B cell (primary cell): ENCODE data around the gene CHST13. TPM values are rescaled to one million over a fixed set of nuclear protein-coding genes. Genes with fewer than 3 reads are reported as not detected.

ENCODE experiments used
- ATAC-seq: fragments of 200-7000 bp; cut with Tn5 transposase; one replicate; pipeline ENCODE4 v1.10.0; 2021; ENCODE audit warnings: low read depth, mild to moderate bottlenecking, moderate number of reproducible peaks, moderate library complexity
- CTCF ChIA-PET: fragments of 350-600 bp; sonication (Branson Sonifier 250); formaldehyde crosslinking; loops from one replicate; lab custom pipeline; 2021; ENCODE audit warnings: antibody characterized with exemption, inconsistent platforms; lab: Charles Lee
- POLR2A ChIA-PET: fragments of 350-600 bp; sonication (Branson Sonifier 250); formaldehyde crosslinking; loops from one replicate; lab custom pipeline; 2021; ENCODE audit warnings: antibody characterized with exemption; lab: Charles Lee
- DNase-seq: peaks from one replicate; pipeline ENCODE4 v3.0.0; 2013
- H2AFZ ChIP-seq: 2 replicates; pipeline ENCODE4 v1.6.1; 2012; ENCODE audit warnings: mild to moderate bottlenecking, low read depth, low read length; ENCODE audit not compliant: insufficient read depth, poor library complexity, severe bottlenecking
- H3K27ac ChIP-seq, 2 donors: 1 replicate in 1 of 2; 2 replicates in 1 of 2; pipeline ENCODE4 v1.5.1; 2012 to 2013; ENCODE audit warnings: low read length in 2 of 2, mild to moderate bottlenecking in 2 of 2, moderate library complexity in 1 of 2
- H3K27me3 ChIP-seq, 4 experiments: fragments of 200-600 bp in 1 of 4; sonication (generic) in 1 of 4; replicated peaks in 1 of 4; 1 replicate in 2 of 4; 2 replicates in 2 of 4; pipeline versions ENCODE4 v1.6.1 to v1.7.0; 2013 to 2016; ENCODE audit warnings: low read length in 3 of 4, mild to moderate bottlenecking in 2 of 4, mixed read lengths in 1 of 4, moderate library complexity in 1 of 4; ENCODE audit not compliant: insufficient read depth in 4 of 4, control insufficient read depth in 3 of 4; ENCODE audit errors: control extremely low read depth in 1 of 4
- H3K36me3 ChIP-seq, 2 experiments: replicated peaks in 1 of 2; 1 replicate in 1 of 2; 2 replicates in 1 of 2; pipeline versions ENCODE4 v1.6.1 to v1.7.1; 2013; ENCODE audit warnings: low read length in 1 of 2; ENCODE audit not compliant: insufficient read depth in 2 of 2, control insufficient read depth in 1 of 2; ENCODE audit errors: control extremely low read depth in 1 of 2, extremely low read depth in 1 of 2
- H3K4me1 ChIP-seq, 2 donors: fragments of 200-600 bp in 1 of 2; sonication (generic) in 1 of 2; 1 replicate in 1 of 2; 2 replicates in 1 of 2; pipeline versions ENCODE4 v1.5.1 to v1.6.1; 2013 to 2017; ENCODE audit warnings: low read length in 2 of 2; ENCODE audit not compliant: control insufficient read depth in 2 of 2, insufficient read depth in 2 of 2
- H3K4me2 ChIP-seq: replicated peaks from 2 replicates; pipeline ENCODE3; 2012; ENCODE audit warnings: mild to moderate bottlenecking, low read depth, low read length; ENCODE audit not compliant: poor library complexity, severe bottlenecking
- H3K4me3 ChIP-seq, 5 experiments: fragments of 200-600 bp in 1 of 5; sonication (generic) in 1 of 5; 1 replicate in 3 of 5; 2 replicates in 2 of 5; pipeline versions ENCODE4 v1.5.1 to v1.7.0; 2011 to 2016; ENCODE audit warnings: low read length in 4 of 5, mild to moderate bottlenecking in 4 of 5, low read depth in 2 of 5, control low read depth in 1 of 5, moderate library complexity in 1 of 5; ENCODE audit not compliant: insufficient read depth in 1 of 5; ENCODE audit errors: control extremely low read depth in 1 of 5, extremely low read depth in 1 of 5
- H3K79me2 ChIP-seq: fragments of 200-600 bp; sonication (generic); one replicate; pipeline ENCODE4 v1.6.0; 2016; ENCODE audit warnings: low read length; ENCODE audit not compliant: control insufficient read depth, insufficient read depth
- H3K9ac ChIP-seq: fragments of 200-600 bp; sonication (generic); 2 replicates; pipeline ENCODE4 v1.6.1; 2017; ENCODE audit warnings: mild to moderate bottlenecking, low read length, moderate library complexity
- H3K9me3 ChIP-seq, 3 donors: one replicate each; pipeline versions ENCODE4 v1.6.1 to v1.7.1; 2013; ENCODE audit warnings: low read length in 2 of 3; ENCODE audit not compliant: control insufficient read depth in 2 of 3, insufficient read depth in 1 of 3; ENCODE audit errors: control extremely low read depth in 1 of 3
- H4K20me1 ChIP-seq: 2 replicates; pipeline ENCODE4 v1.6.0; 2012; ENCODE audit warnings: mild to moderate bottlenecking, low read length; ENCODE audit not compliant: insufficient read depth, control insufficient read depth, poor library complexity, severe bottlenecking
- H3K27ac Mint-ChIP-seq: one replicate; pipeline ENCODE4 v1.8.0; 2021; ENCODE audit warnings: mixed read lengths
- H3K27me3 Mint-ChIP-seq: one replicate; pipeline ENCODE4 v1.8.0; 2021; ENCODE audit warnings: mixed read lengths
- H3K4me1 Mint-ChIP-seq: one replicate; pipeline ENCODE4 v1.8.0; 2021; ENCODE audit warnings: mixed read lengths
- H3K4me3 Mint-ChIP-seq: one replicate; pipeline ENCODE4 v1.8.0; 2021; ENCODE audit warnings: mixed read lengths
- H3K9me3 Mint-ChIP-seq: one replicate; pipeline ENCODE4 v1.8.0; 2022; ENCODE audit warnings: mixed read lengths; ENCODE audit not compliant: insufficient read depth
- CTCF ChIP-seq: fragments of 200-600 bp; IDR thresholded peaks from one replicate; pipeline ENCODE4 v1.8.0; 2022; ENCODE audit warnings: antibody characterized with exemption, mild to moderate bottlenecking
- EZH2 ChIP-seq: IDR thresholded peaks from 2 replicates; pipeline ENCODE4 v1.6.1; 2012; ENCODE audit warnings: borderline replicate concordance, low read depth, mild to moderate bottlenecking, moderate library complexity, low read length; ENCODE audit not compliant: insufficient read depth, poor library complexity, severe bottlenecking
- WGBS: methylation state at CpG from one replicate; pipeline ENCODE4 v1.1.5; 2013; ENCODE audit warnings: missing lambda C conversion rate; ENCODE audit not compliant: insufficient coverage; 5-methylcytosine and 5-hydroxymethylcytosine counted together
- intact Hi-C: fragments of 100-400 bp; cut with micrococcal nuclease; formaldehyde crosslinking; loops from one replicate; pipeline ENCODE4 v1.10.0; 2022
- polyA plus RNA-seq: library from polyadenylated mRNA; depleted of rRNA; stranded (reverse); fragments of >200 nt; gene quantifications from 2 replicates; pipeline ENCODE4 v1.2.3, GENCODE V29; 2012
- total RNA-seq, 2 donors: library from RNA; stranded (reverse); fragments of 120-200 nt in 1 of 2; gene quantifications; 1 replicate in 1 of 2; 2 replicates in 1 of 2; pipeline versions ENCODE4 v1.2.3 to v1.2.4, GENCODE V29; 2013 to 2022

Gene CHST13
- total and polyA plus RNA-seq, 2 donors (not counting 1 experiment from before 2014, with no cell fraction given) = 0.07 TPM; not detected in 1

GRCh38 chr3:126558336-126559071 is 34.5 kb downstream of the CHST13 start, which contains the start of gene C3orf22:
Gene C3orf22 (minus strand): TSS chr3:126558932. CDS start chr3:126553390, 5,542 bp downstream.
- Histone ChIP-seq H3K4me2 (no peak within 1 kb of the TSS), H3K36me3 (no peaks in the 10 kb centered on the region), H3K79me2 (no peaks in the 10 kb centered on the region), H3K9me3 (peaks cover 0 to 7% (median 5%) of the 10 kb centered on the region in 3 donors), H2AFZ (no peak within 1 kb of the TSS), H3K4me3 (no peak within 1 kb of the TSS), H3K27me3 (no peaks in the 10 kb centered on the region), H3K27ac (no peak within 1 kb of the TSS), H3K4me1 (no peaks in the 10 kb centered on the region), H4K20me1 (no peaks in the 10 kb centered on the region), H3K9ac (no peak within 1 kb of the TSS)
- H3K27ac Mint-ChIP-seq = no peak within 1 kb of the TSS
- TF ChIP-seq CTCF (no peak), EZH2 (no peak)
- CTCF ChIA-PET = no interaction called here
- POLR2A ChIA-PET = no interaction called here
- ATAC-seq (no peak), DNase-seq (peak; percentile 0)
- intact Hi-C loops = no loop called here
- WGBS = 84% methylated on average over 9 of the region's 9 CpGs
- H3K27me3 Mint-ChIP-seq = peaks cover 11% of the 10 kb centered on the region
- no peaks in the 10 kb centered on the region for H3K4me1 Mint-ChIP-seq
- peaks cover 6% of the 10 kb centered on the region for H3K9me3 Mint-ChIP-seq
- no peak within 1 kb of the TSS for H3K4me3 Mint-ChIP-seq

- no peaks in the 10 kb centered on the region for H3K79me2 ChIP-seq
- no CpG with 5 or more reads among the region's 2 CpGs for WGBS
- peaks cover 20% of the 10 kb centered on the region for H3K27me3 Mint-ChIP-seq
- TF ChIP-seq EZH2 (no peak), CTCF (no peak)
- intact Hi-C loops = no loop called here
- H3K27ac ChIP-seq = no peak overlapping the region
- H3K4me3 ChIP-seq = no peak overlapping the region
- no peak overlapping the region for H2AFZ ChIP-seq
- ATAC-seq (no peak), DNase-seq (no peak)
- no peak overlapping the region for H3K4me3 Mint-ChIP-seq
- H3K27me3 ChIP-seq = peaks cover 0 to 4% (median 2%) of the 10 kb centered on the region in 4 experiments
- no peaks in the 10 kb centered on the region for H3K4me1 Mint-ChIP-seq
- no peak overlapping the region for H3K4me2 ChIP-seq
- CTCF ChIA-PET = interaction anchor here (1.3 kb wide), 1 partner anchor 428 kb away, joined by 3 read pairs; no protein-coding TSS in a partner anchor
- no peak overlapping the region for H3K9ac ChIP-seq
- POLR2A ChIA-PET = no interaction called here
- no peaks in the 10 kb centered on the region for H3K36me3 ChIP-seq
- H3K4me1 ChIP-seq = no peaks in the 10 kb centered on the region
- no peak overlapping the region for H3K27ac Mint-ChIP-seq
- H3K9me3 Mint-ChIP-seq = peaks cover 6% of the 10 kb centered on the region
- H4K20me1 ChIP-seq = no peaks in the 10 kb centered on the region
- peaks cover 0 to 7% (median 5%) of the 10 kb centered on the region in 3 donors for H3K9me3 ChIP-seq
Measured at GRCh38 chr3:126562737-126563276, 38.9 kb downstream of the CHST13 start.
